ENCODE data around the gene KIT. TPM values are rescaled to one million over a fixed set of nuclear protein-coding genes. Genes with fewer than 3 reads are reported as not detected.

Gene KIT
- total and polyA plus RNA-seq, 4 donors: 3.9 to 74.4 (median 15.3) TPM

GRCh38 chr4:54742636-54743399 is 85.1 kb downstream of the KIT start:
- H3K27ac ChIP-seq (ENCODE audit: low read depth in 1 of 2, low read length in 1 of 2): no peak overlapping the region
- DNase-seq (no peak), ATAC-seq (ENCODE audit: insufficient read depth, low FRiP score) (no peak)
- no peak for TF ChIP-seq CTCF (IDR thresholded peaks at IDR 0.05; ENCODE audit: control extremely low read depth, extremely low read depth)
- peaks cover 0 to 2% (median 0%) of the 10 kb centered on the region in 4 donors for H3K36me3 ChIP-seq (ENCODE audit: control insufficient read depth in 4 of 4, insufficient read depth in 4 of 4, low read length in 4 of 4)
- no peak overlapping the region for H3K4me3 ChIP-seq
- no peaks in the 10 kb centered on the region for H3K27me3 ChIP-seq (ENCODE audit: control insufficient read depth in 3 of 3, insufficient read depth in 3 of 3, low read length in 2 of 3)
- WGBS, 2 donors: 66 to 80% methylated on average over 9 of the region's 9 CpGs
- H3K9ac ChIP-seq (ENCODE audit: insufficient read depth in 1 of 2, low read length in 2 of 2): no peak overlapping the region
- peaks cover 0 to 2% (median 0%) of the 10 kb centered on the region in 5 donors for H3K4me1 ChIP-seq (ENCODE audit: control insufficient read depth in 5 of 5, insufficient read depth in 5 of 5, low read length in 5 of 5)
- peaks cover 0 to 3% (median under 1%) of the 10 kb centered on the region in 4 donors for H3K9me3 ChIP-seq (ENCODE audit: control insufficient read depth in 4 of 4, insufficient read depth in 3 of 4, low read length in 3 of 4)

- 73 to 84% methylated on average over 3 of the region's 3 CpGs for WGBS, 2 donors
- TF ChIP-seq CTCF (IDR thresholded peaks at IDR 0.05; ENCODE audit: control extremely low read depth, extremely low read depth): no peak
- Histone ChIP-seq H3K9ac (ENCODE audit: insufficient read depth in 1 of 2, low read length in 2 of 2) (no peak overlapping the region), H3K4me3 (no peak overlapping the region), H3K4me1 (ENCODE audit: control insufficient read depth in 5 of 5, insufficient read depth in 5 of 5, low read length in 5 of 5) (peaks cover 0 to 2% (median 0%) of the 10 kb centered on the region in 5 donors), H3K9me3 (ENCODE audit: control insufficient read depth in 4 of 4, insufficient read depth in 3 of 4, low read length in 3 of 4) (peaks cover 0 to 3% (median under 1%) of the 10 kb centered on the region in 4 donors), H3K27me3 (ENCODE audit: control insufficient read depth in 3 of 3, insufficient read depth in 3 of 3, low read length in 2 of 3) (no peaks in the 10 kb centered on the region), H3K36me3 (ENCODE audit: control insufficient read depth in 4 of 4, insufficient read depth in 4 of 4, low read length in 4 of 4) (peaks cover 0 to 2% (median 0%) of the 10 kb centered on the region in 4 donors), H3K27ac (ENCODE audit: low read depth in 1 of 2, low read length in 1 of 2) (no peak overlapping the region)
- no peak for ATAC-seq (ENCODE audit: insufficient read depth, low FRiP score)
- no peak for DNase-seq
Measured at GRCh38 chr4:54743562-54743961, 85.8 kb downstream of the KIT start.

- DNase-seq (no peak), ATAC-seq (ENCODE audit: insufficient read depth, low FRiP score) (no peak)
- Histone ChIP-seq H3K4me3 (no peak overlapping the region), H3K9me3 (ENCODE audit: control insufficient read depth in 4 of 4, insufficient read depth in 3 of 4, low read length in 3 of 4) (peaks cover 0 to 3% (median under 1%) of the 10 kb centered on the region in 4 donors), H3K27me3 (ENCODE audit: control insufficient read depth in 3 of 3, insufficient read depth in 3 of 3, low read length in 2 of 3) (no peaks in the 10 kb centered on the region), H3K9ac (ENCODE audit: insufficient read depth in 1 of 2, low read length in 2 of 2) (no peak overlapping the region), H3K27ac (ENCODE audit: low read depth in 1 of 2, low read length in 1 of 2) (no peak overlapping the region), H3K36me3 (ENCODE audit: control insufficient read depth in 4 of 4, insufficient read depth in 4 of 4, low read length in 4 of 4) (peaks cover 0 to 2% (median 0%) of the 10 kb centered on the region in 4 donors), H3K4me1 (ENCODE audit: control insufficient read depth in 5 of 5, insufficient read depth in 5 of 5, low read length in 5 of 5) (peaks cover 0 to 2% (median 0%) of the 10 kb centered on the region in 5 donors)
- TF ChIP-seq CTCF (IDR thresholded peaks at IDR 0.05; ENCODE audit: control extremely low read depth, extremely low read depth): no peak
Measured at GRCh38 chr4:54744487-54744886, 86.7 kb downstream of the KIT start.
